CD4-positive, alpha-beta T cell treated with Interferon alpha-2 for 1 hour (primary cell): Measurements from ENCODE around the gene PADI2.
A peak's percentile ranks its signal among the peaks of the same experiment; 100 is the strongest.

Source experiments
- DNase-seq, 2 donors: peaks; one replicate each; pipeline ENCODE4 v3.0.0-alpha.2; 2020 to 2022

The PADI2 gene

GRCh38 chr1:17112076-17112475, 7.2 kb downstream of the PADI2 start:
- DNase-seq: no peak

GRCh38 chr1:17110555-17110926, 8.7 kb downstream of the PADI2 start:
- DNase-seq: no peak

- no peak for DNase-seq
These were observed 9.2 kb downstream of the PADI2 start for GRCh38 chr1:17109892-17110554.

GRCh38 chr1:17108786-17109185, 10.5 kb downstream of the PADI2 start:
- no peak for DNase-seq

GRCh38 chr1:17108360-17108759, 10.9 kb downstream of the PADI2 start:
- DNase-seq: no peak

GRCh38 chr1:17104782-17105181, 14.5 kb downstream of the PADI2 start:
- no peak for DNase-seq

- DNase-seq: no peak
These were observed 17.0 kb downstream of the PADI2 start for GRCh38 chr1:17102232-17102631.

GRCh38 chr1:17101261-17101660, 18.0 kb downstream of the PADI2 start:
- no peak for DNase-seq

- DNase-seq: no peak
These were observed 19.5 kb downstream of the PADI2 start for GRCh38 chr1:17099616-17100340.

GRCh38 chr1:17098446-17099317, 20.6 kb downstream of the PADI2 start:
- DNase-seq: peak in 1 of 2 donors; percentile 6

GRCh38 chr1:17097787-17098186, 21.5 kb downstream of the PADI2 start:
- DNase-seq: no peak

- DNase-seq: no peak
These were observed 22.1 kb downstream of the PADI2 start for GRCh38 chr1:17097147-17097546.

GRCh38 chr1:17096584-17096983, 22.7 kb downstream of the PADI2 start:
- DNase-seq: no peak

- no peak for DNase-seq
These were observed 24.1 kb downstream of the PADI2 start for GRCh38 chr1:17095141-17095540.

- DNase-seq: no peak
These were observed 24.6 kb downstream of the PADI2 start for GRCh38 chr1:17094664-17095063.

GRCh38 chr1:17093822-17094393, 25.3 kb downstream of the PADI2 start:
- no peak for DNase-seq

GRCh38 chr1:17091252-17091651, 28.0 kb downstream of the PADI2 start:
- DNase-seq: no peak

- DNase-seq: no peak
These were observed 29.7 kb downstream of the PADI2 start for GRCh38 chr1:17089506-17089905.

GRCh38 chr1:17086751-17087150, 32.5 kb downstream of the PADI2 start:
- DNase-seq: no peak

- no peak for DNase-seq
These were observed 34.5 kb downstream of the PADI2 start for GRCh38 chr1:17084787-17085186.

- DNase-seq: no peak
These were observed 36.5 kb downstream of the PADI2 start for GRCh38 chr1:17082761-17083160.

GRCh38 chr1:17081439-17081838, 37.8 kb downstream of the PADI2 start:
- DNase-seq: no peak

GRCh38 chr1:17080880-17081279, 38.4 kb downstream of the PADI2 start:
- no peak for DNase-seq
